GM13976 (cell line): ENCODE measurements around the gene ERBB4.

Source experiments
- DNase-seq: peaks from one replicate; pipeline ENCODE4 v3.0.0; 2012; ENCODE audit warnings: low spot score
- CTCF ChIP-seq: IDR thresholded peaks from 2 replicates; pipeline ENCODE4 v1.5.1; 2012; ENCODE audit warnings: borderline replicate concordance, mild to moderate bottlenecking; ENCODE audit not compliant: insufficient read depth; ENCODE audit errors: extremely low read depth, missing control alignments, control extremely low read depth
- in situ Hi-C: fragments of 300-500 bp; cut with MboI; formaldehyde crosslinking; loops from one replicate; pipeline ENCODE4 v1.12.0; 2022; ENCODE audit warnings: low sequenced_read_pairs, mixed read lengths, inconsistent platforms; ENCODE audit not compliant: unreplicated experiment

ERBB4 gene

DNA sequence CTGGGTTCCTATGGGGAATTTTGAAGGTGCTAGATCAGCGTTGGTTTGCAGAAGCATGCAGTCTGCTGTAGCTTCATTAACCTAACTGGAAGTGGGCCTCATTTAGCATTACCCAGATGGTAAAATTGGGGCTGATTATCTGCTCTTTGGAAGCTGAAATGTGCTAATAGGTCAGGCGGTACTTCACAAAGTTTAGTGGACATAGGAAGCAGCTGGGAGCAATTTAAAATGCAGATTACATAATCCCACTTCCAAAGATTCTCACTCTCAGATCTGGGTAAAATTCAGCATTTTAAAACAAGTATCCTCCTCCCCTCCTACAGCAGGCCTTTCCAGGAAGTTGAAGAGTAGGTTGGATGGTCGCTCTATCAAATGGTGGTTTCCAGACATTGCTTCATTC lies 1075.2 kb downstream of the ERBB4 start:
- in situ Hi-C loops: no loop called here
- TF ChIP-seq CTCF: no peak
- DNase-seq: no peak

DNA sequence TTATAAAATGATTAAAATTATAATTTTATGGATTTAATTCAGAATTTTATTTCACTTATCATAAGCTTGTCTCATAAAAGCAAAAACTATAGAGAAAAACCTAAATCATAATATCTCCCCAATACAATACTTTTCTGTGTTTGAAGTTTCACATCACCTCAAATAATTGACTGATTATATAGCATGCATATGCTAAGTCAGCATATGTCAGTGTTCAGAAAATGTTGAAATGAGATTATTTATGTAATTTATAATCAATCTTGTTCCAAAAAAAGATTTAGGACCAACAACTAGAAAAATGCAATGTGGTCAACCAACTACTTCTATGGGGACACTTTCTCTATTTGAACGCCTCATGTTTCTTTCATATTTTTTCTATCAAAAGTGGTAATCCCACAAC lies 1079.6 kb downstream of the ERBB4 start:
- in situ Hi-C loops: no loop called here
- no peak for DNase-seq
- no peak for TF ChIP-seq CTCF

GRCh38 chr2:211457325-211457724 lies 1081.3 kb downstream of the ERBB4 start:
- no peak for DNase-seq
- TF ChIP-seq CTCF: no peak
- in situ Hi-C loops: no loop called here

DNA sequence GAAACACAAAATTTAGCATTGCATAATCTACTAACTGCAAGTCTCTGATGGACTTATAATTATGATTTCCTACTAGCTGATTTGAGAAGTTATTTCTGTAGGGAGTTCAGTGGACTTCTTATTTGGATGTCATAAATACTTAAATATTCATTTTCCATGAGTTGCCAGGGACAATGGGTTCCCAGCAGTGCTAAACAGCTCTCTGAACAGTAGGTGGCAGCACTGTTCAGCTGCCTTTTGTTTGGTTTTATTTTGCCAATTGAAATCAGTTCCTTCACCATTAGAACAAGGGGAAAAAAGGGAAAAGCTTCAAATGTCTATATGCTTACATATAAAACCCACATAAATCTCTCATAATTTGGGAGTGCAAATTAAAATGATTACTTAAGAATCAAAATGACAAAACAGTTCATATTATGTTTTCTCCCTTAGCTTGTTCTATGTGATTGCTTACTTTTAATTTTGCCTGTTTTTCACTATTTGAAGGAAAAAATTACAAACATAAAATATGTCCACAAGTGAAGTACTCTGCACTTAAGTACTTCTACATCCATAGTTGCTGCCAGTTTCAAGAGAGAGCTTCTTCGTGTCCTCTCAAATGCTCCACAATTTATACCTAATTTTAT lies 1083.3 kb downstream of the ERBB4 start:
- peak; percentile 86 for TF ChIP-seq CTCF
- in situ Hi-C loops: no loop called here
- DNase-seq: peak; percentile 34

DNA sequence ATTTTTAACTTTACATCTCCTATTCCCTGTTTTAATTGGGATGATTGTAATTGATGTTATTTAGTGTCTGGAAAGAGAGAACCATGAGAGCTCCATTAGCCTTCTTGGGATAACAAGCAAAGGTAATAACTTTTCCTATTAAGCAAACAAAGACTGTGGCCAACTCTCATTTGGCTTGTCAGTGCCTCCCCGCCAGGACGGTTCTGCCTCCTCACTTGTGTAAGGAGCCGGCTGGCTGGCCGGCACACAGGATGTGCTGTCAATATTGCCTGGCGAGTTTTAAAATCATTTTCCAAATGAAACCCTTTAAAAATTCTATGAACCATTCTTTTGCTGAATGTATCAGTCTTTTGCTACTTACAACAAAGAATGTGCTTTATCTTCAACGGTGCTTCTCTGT lies 1083.9 kb downstream of the ERBB4 start:
- in situ Hi-C loops: no loop called here
- TF ChIP-seq CTCF: no peak
- no peak for DNase-seq

GRCh38 chr2:211453311-211453887 lies 1085.2 kb downstream of the ERBB4 start:
- no peak for DNase-seq
- in situ Hi-C loops: no loop called here
- TF ChIP-seq CTCF: no peak
